Epithelial cell of esophagus (primary cell): Measurements from ENCODE around the gene GPR35.

Source experiments
- DNase-seq: peaks from one replicate; pipeline ENCODE4 v3.0.0; 2010; ENCODE audit warnings: low read depth
- H3K4me3 ChIP-seq: 2 replicates; pipeline ENCODE4 v1.5.1; 2011; ENCODE audit warnings: mild to moderate bottlenecking, low read length, control low read depth
- TF ChIP-seq, protein P1 (sequence below): IDR thresholded peaks from 2 replicates; pipeline ENCODE4 v1.5.1; 2011; ENCODE audit warnings: low read depth, mild to moderate bottlenecking, low read length, control low read depth, inconsistent platforms; ENCODE audit not compliant: insufficient read depth; ENCODE audit errors: missing control alignments

The GPR35 gene

DNA sequence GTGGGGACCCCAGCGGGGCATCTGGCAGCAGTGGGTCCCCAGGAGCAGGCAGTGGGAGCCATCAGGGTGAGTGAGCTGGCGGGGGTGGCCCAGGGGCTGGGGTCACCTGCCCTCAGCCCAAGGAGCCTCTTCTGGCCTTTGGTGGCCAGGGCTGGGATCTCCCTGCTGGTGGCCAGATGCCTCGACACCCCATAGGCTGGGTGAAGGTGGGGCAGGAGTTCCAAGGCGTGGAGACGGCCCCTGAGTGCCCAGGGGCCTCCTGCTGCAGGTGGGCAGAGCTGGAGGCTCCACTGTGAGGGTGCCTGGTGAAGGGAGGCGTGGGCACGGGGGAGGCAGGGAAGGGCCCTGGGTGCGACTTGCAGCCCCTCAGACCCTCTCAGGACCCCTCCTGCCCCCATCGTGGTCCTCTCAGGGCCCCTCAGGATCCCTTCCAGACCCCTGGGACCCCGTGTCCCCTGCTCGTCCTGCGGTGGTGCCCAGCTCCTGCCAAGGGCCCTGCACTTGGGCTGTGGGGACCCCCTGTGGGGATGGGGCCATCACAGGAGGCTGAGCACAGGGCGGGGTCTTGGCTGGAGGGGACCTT is 5.0 kb upstream of the GPR35 start:
- no peak overlapping the region for H3K4me3 ChIP-seq
- TF ChIP-seq, protein P1, sequence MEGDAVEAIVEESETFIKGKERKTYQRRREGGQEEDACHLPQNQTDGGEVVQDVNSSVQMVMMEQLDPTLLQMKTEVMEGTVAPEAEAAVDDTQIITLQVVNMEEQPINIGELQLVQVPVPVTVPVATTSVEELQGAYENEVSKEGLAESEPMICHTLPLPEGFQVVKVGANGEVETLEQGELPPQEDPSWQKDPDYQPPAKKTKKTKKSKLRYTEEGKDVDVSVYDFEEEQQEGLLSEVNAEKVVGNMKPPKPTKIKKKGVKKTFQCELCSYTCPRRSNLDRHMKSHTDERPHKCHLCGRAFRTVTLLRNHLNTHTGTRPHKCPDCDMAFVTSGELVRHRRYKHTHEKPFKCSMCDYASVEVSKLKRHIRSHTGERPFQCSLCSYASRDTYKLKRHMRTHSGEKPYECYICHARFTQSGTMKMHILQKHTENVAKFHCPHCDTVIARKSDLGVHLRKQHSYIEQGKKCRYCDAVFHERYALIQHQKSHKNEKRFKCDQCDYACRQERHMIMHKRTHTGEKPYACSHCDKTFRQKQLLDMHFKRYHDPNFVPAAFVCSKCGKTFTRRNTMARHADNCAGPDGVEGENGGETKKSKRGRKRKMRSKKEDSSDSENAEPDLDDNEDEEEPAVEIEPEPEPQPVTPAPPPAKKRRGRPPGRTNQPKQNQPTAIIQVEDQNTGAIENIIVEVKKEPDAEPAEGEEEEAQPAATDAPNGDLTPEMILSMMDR, result no peak
- DNase-seq, result no peak

DNA sequence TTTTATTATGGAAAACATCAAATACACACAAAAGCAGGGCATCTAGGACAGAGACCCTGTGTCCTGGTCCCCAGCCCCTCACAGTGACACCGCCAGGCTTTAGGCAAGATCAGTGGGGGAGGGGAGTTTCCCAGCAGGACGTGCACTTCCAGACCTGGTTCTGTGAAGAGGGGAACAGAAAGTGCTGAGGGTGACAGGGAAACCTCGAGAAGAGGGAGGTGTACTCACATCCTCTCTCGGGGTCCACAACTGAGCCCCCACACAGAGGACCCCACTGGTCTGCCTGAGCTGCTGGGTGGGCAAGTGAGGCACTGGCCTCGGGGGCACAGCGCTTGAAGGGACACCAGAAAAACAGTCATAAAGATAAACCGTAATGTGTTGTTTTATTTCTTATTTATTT is 4.4 kb upstream of the GPR35 start:
- H3K4me3 ChIP-seq, result no peak overlapping the region
- no peak for DNase-seq
- TF ChIP-seq, protein P1, result no peak

DNA sequence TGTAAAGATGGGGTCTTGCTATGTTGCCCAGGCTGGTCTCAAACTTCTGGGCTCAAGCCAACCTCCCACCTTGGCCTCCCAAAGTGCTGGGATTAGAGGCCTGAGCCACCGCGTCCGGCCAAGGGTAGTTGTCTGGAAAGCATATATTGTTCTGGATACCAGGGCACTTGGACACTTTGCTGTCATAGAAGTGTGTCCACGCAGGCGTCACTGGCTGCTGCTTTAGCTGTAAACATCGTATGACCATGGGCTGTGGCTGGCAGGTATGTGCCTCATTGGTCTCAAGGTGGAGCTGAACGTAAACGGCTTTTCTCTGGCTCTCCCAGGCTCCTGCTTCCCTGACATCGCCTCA is 3.2 kb upstream of the GPR35 start:
- H3K4me3 ChIP-seq, result no peak overlapping the region
- no peak for DNase-seq
- TF ChIP-seq, protein P1, result no peak

DNA sequence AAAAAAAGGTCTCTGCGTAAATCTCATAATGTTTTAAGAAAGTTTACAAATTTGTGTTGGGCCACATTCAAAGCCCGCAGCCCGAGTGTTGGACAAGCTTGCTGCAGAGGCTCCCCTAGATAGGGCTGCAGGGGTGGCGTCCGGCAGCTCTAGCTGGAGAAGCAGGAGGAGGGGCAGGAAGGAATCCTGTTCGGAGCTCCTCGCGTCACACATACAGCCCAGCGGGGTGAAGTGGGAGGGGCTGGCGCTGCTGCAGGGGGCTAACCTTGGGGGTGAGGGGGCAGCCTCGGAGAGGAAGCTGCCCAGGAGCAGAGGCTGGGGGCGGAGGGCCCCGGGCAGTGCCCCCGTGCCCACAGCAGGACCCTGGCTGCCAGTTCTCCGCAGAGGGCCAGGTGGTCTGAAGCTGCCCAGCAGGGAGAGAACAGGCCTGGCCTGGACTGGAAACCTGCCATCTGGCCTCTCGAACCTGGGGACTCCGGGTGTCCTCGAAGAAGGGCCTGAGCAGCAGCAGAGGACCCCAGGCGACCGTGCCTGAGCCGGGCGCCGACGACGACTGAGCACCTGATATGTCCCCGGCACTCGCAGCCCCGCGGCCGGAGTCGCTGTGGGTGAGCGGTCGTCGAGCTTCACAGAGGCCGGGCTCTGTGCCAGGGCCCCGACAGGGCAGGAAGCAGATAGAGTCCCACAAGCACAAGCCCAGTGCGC is 2.6 kb upstream of the GPR35 start:
- H3K4me3 ChIP-seq, result no peak overlapping the region
- DNase-seq, result no peak
- TF ChIP-seq, protein P1, result no peak

DNA sequence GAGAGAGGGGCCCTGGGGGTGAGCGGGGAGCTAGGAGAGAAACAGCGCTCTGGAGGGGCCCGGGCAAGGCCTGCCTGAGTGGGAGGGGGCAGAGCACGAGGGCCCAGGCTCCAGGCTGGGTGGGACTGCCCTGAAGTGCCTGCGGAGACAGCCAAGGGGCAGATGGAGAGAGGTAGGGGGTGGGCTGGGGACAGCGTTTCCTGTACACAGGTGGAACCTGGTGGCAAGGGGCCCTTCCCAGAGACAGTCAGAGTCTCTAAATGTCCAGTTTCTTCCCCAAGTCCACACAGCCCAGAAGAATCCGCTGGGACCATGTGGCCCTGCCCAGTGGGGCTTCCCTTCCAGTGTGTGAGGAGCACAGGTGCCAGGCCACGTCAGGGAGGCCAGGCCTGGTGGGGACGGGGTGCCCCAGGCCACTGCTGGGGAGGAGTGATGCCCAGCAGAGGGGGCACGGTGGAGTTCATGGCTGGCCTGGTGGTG is 1.7 kb upstream of the GPR35 start:
- TF ChIP-seq, protein P1, result no peak
- DNase-seq, result no peak
- H3K4me3 ChIP-seq, result no peak overlapping the region

DNA sequence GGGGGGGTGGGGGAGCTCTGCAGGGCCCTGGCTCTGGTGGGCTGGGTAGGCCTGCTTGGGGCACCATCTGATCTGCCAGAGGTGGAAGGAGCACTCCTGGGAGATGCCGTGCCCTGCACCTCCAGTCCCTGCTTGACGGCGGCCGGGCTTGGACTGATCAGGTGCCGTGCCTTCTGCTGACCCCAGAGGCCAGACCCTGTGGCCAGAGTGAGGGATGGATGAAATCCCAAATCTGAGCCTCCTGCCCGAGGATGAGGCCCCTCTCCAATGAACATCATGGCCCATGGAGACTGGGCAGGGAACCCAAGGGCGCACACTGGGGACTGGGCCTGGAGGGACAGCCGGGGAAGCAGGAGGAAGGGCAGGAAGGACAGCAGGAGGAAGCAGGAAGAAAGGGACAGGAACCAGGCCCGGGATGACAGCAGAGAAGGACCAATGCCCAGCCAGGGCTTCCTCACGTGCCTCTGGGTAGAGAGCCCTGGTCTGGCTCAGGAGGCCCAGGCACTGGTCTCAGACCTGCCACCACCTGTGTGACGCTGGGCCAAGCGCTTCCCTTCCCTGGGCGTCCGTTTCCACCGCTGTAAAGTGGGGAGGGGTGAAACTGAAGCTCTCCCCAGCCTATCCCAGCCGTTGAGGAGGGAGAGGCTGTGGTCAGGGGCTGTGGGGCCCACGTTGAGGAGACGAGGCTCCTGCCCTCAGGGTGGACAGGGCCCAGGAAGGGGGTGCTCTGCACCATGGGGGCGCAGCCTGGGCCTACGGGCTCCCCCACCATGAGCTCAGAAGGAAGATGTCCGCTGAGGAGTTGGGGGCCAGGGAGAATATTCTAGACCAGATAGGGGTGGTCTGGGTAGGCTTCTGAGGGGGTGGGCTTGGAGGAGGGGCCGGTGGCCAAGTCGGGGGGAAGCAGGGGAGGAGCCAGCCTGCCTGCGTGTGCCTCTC is 1.0 kb upstream of the GPR35 start:
- DNase-seq, result no peak
- no peak overlapping the region for H3K4me3 ChIP-seq
- TF ChIP-seq, protein P1, result no peak
